A549 (cell line): Measurements from ENCODE around the gene ZNF106. TPM values are rescaled to one million over a fixed set of nuclear protein-coding genes. Genes with fewer than 3 reads are reported as not detected.

ENCODE experiments used
- ATAC-seq, 2 experiments: fragments of 200-7000 bp in 1 of 2; fragments of >200 bp in 1 of 2; cut with Nextera tagmentation in 1 of 2; cut with Tn5 transposase in 1 of 2; 3 replicates each; pipeline versions ENCODE4 v1.8.0 to v1.9.1; 2018 to 2020; ENCODE audit warnings: mild to moderate bottlenecking in 1 of 2, moderate library complexity in 1 of 2
- CTCF ChIA-PET: fragments of 300-600 bp; sonication (Branson Sonifier 250); formaldehyde crosslinking; extraction: SDS; loops from one replicate; lab custom pipeline; 2021; ENCODE audit warnings: antibody characterized with exemption, inconsistent platforms; lab: Yijun Ruan, JAX
- POLR2A ChIA-PET: fragments of 350-600 bp; formaldehyde crosslinking; extraction: SDS; loops from one replicate; lab custom pipeline; 2021; ENCODE audit warnings: antibody characterized with exemption, inconsistent platforms; lab: Yijun Ruan, JAX
- DNase-seq, 2 experiments: peaks; one replicate each; pipeline versions ENCODE4 v3.0.0 to v3.0.0-alpha.2; 2011 to 2016; ENCODE audit warnings: low read depth in 1 of 2, low spot score in 1 of 2
- FAIRE-seq: peaks from 2 replicates; lab custom pipeline; 2011; peaks lifted over from hg19 to GRCh38; lab: Jason Lieb, UNC
- H3K27ac ChIP-seq, 2 experiments: fragments of >200 bp; sonication (Bioruptor Twin); formaldehyde crosslinking; 3 replicates each; pipeline ENCODE4 v1.5.1; 2016 to 2017
- H3K4me1 ChIP-seq: fragments of >200 bp; sonication (Bioruptor Twin); formaldehyde crosslinking; 3 replicates; pipeline ENCODE4 v1.6.1; 2016
- H3K4me2 ChIP-seq: fragments of >200 bp; sonication (Bioruptor Twin); formaldehyde crosslinking; 3 replicates; pipeline ENCODE4 v1.6.1; 2016
- H3K4me3 ChIP-seq: fragments of >200 bp; sonication (Bioruptor Twin); formaldehyde crosslinking; 3 replicates; pipeline ENCODE4 v1.5.1; 2016
- H3K9me3 ChIP-seq: fragments of >200 bp; sonication (Bioruptor Twin); formaldehyde crosslinking; 3 replicates; pipeline ENCODE4 v1.6.1; 2016
- CEBPB ChIP-seq, 2 experiments: fragments of >200 bp in 1 of 2; sonication (Bioruptor Twin) in 1 of 2; formaldehyde crosslinking in 1 of 2; IDR thresholded peaks; 2 replicates each; pipeline ENCODE4 v1.6.1; 2012 to 2016
- CHD2 ChIP-seq: fragments of 150-350 bp; IDR thresholded peaks from 2 replicates; pipeline ENCODE4 v1.6.1; 2014; ENCODE audit warnings: low read length; ENCODE audit not compliant: partially characterized antibody
- CHD4 ChIP-seq: fragments of 200-600 bp; sonication (generic); IDR thresholded peaks from 2 replicates; pipeline ENCODE4 v1.6.1; 2016; ENCODE audit warnings: antibody characterized with exemption, mild to moderate bottlenecking, borderline replicate concordance
- CTCF ChIP-seq: fragments of >200 bp; sonication (Bioruptor Twin); formaldehyde crosslinking; IDR thresholded peaks from 3 replicates; pipeline ENCODE4 v1.5.1; 2016
- EHF ChIP-seq: fragments of 250-450 bp; sonication (Bioruptor Pico); IDR thresholded peaks from 2 replicates; pipeline ENCODE4 v1.5.0; 2020; ENCODE audit warnings: mild to moderate bottlenecking
- FOSB ChIP-seq: fragments of 250-450 bp; sonication (Bioruptor Pico); IDR thresholded peaks from 2 replicates; pipeline ENCODE4 v1.5.0; 2020; ENCODE audit warnings: mild to moderate bottlenecking, moderate library complexity
- FOXS1 ChIP-seq: fragments of 250-450 bp; sonication (Bioruptor Pico); IDR thresholded peaks from 2 replicates; pipeline ENCODE4 v1.5.0; 2020; ENCODE audit warnings: mild to moderate bottlenecking, moderate library complexity
- GATA3 ChIP-seq: IDR thresholded peaks from 2 replicates; pipeline ENCODE4 v1.6.1; 2012; ENCODE audit warnings: borderline replicate concordance
- HDAC2 ChIP-seq: fragments of 200-600 bp; sonication (generic); IDR thresholded peaks from 2 replicates; pipeline ENCODE4 v1.6.1; 2016
- HES2 ChIP-seq: fragments of >200 bp; sonication (Bioruptor Twin); formaldehyde crosslinking; IDR thresholded peaks from 2 replicates; pipeline ENCODE4 v1.6.1; 2016
- HOXA7 ChIP-seq: fragments of 250-450 bp; sonication (Bioruptor Pico); IDR thresholded peaks from 2 replicates; pipeline ENCODE4 v1.5.0; 2020; ENCODE audit warnings: mild to moderate bottlenecking, moderate library complexity
- HOXB13 ChIP-seq: fragments of 250-450 bp; sonication (Bioruptor Pico); IDR thresholded peaks from 2 replicates; pipeline ENCODE4 v1.5.0; 2020; ENCODE audit warnings: low read depth, mild to moderate bottlenecking, moderate library complexity
- HOXB5 ChIP-seq: fragments of 250-450 bp; sonication (Bioruptor Pico); IDR thresholded peaks from 2 replicates; pipeline ENCODE4 v1.5.0; 2020; ENCODE audit warnings: mild to moderate bottlenecking, moderate library complexity
- JUN ChIP-seq, 2 experiments: fragments of >200 bp; sonication (Bioruptor Twin); formaldehyde crosslinking; IDR thresholded peaks; 2 replicates in 1 of 2; 3 replicates in 1 of 2; pipeline ENCODE4 v1.6.1; 2016 to 2017
- JUNB ChIP-seq: fragments of >200 bp; sonication (Bioruptor Twin); formaldehyde crosslinking; IDR thresholded peaks from 2 replicates; pipeline ENCODE4 v1.6.1; 2016
- KDM5A ChIP-seq: fragments of 200-600 bp; sonication (generic); IDR thresholded peaks from 2 replicates; pipeline ENCODE4 v1.6.1; 2016; ENCODE audit warnings: antibody characterized with exemption, mild to moderate bottlenecking
- MAZ ChIP-seq: fragments of 150-350 bp; IDR thresholded peaks from 2 replicates; pipeline ENCODE4 v1.6.1; 2014; ENCODE audit warnings: antibody characterized with exemption, low read depth, low read length, borderline replicate concordance
- NR3C1 ChIP-seq: fragments of >200 bp; sonication (Bioruptor Twin); formaldehyde crosslinking; IDR thresholded peaks from 3 replicates; pipeline ENCODE4 v1.6.1; 2017
- PHF8 ChIP-seq: fragments of 200-600 bp; sonication (generic); IDR thresholded peaks from 2 replicates; pipeline ENCODE4 v1.6.1; 2016; ENCODE audit warnings: low read depth, mild to moderate bottlenecking, antibody characterized with exemption, moderate library complexity, borderline replicate concordance
- POLR2AphosphoS2 ChIP-seq: conservative IDR thresholded peaks from 2 replicates; pipeline ENCODE4 v1.6.1; 2012; ENCODE audit warnings: low read length, improper control_type of control experiment, inconsistent platforms
- RCOR1 ChIP-seq: fragments of 150-350 bp; IDR thresholded peaks from 2 replicates; pipeline ENCODE4 v1.6.1; 2014; ENCODE audit warnings: antibody characterized with exemption, low read length, low read depth
- RFX5 ChIP-seq: fragments of 450-650 bp; IDR thresholded peaks from 2 replicates; pipeline ENCODE4 v1.7.1; 2014; ENCODE audit warnings: antibody characterized with exemption, mild to moderate bottlenecking, moderate library complexity
- TFCP2L1 ChIP-seq: fragments of 250-450 bp; sonication (Bioruptor Pico); IDR thresholded peaks from 2 replicates; pipeline ENCODE4 v1.5.0; 2021; ENCODE audit warnings: mild to moderate bottlenecking
- TP53 ChIP-seq: fragments of 250-450 bp; sonication (Bioruptor Pico); IDR thresholded peaks from 2 replicates; pipeline ENCODE4 v1.5.0; 2021; ENCODE audit warnings: mild to moderate bottlenecking, moderate library complexity
- USF2 ChIP-seq: fragments of 450-650 bp; IDR thresholded peaks from 2 replicates; pipeline ENCODE4 v1.6.1; 2014; ENCODE audit warnings: antibody characterized with exemption
- WGBS: methylation state at CpG from one replicate; pipeline ENCODE4 v1.1.6; 2017; ENCODE audit errors: missing lambda C conversion rate; 5-methylcytosine and 5-hydroxymethylcytosine counted together
- polyA plus RNA-seq, 4 experiments: library from polyadenylated mRNA; depleted of rRNA in 3 of 4; stranded (reverse); fragments of >200 nt; fragmentation: RNase III in 1 of 4; extraction: RNeasy Plus Mini Kit Qiagen cat#74134 plus additional on column Dnase treatment in 1 of 4; gene quantifications; 2 replicates in 3 of 4; 3 replicates in 1 of 4; pipeline ENCODE4 v1.2.3, GENCODE V29; 2011 to 2017
- TF ChIP-seq, protein P1 (sequence below): IDR thresholded peaks from 2 replicates; pipeline ENCODE4 v1.6.1; 2012

Gene ZNF106
- polyA plus RNA-seq, 2 of the 4 experiments (the other 2 are of a cell fraction) = 7.8 to 19.3 TPM

- ChIA-PET POLR2A (no interaction called here), CTCF (no interaction called here)
- Histone ChIP-seq H3K4me1 (no peaks in the 10 kb centered on the region), H3K27ac (no peak overlapping the region), H3K4me2 (no peak overlapping the region), H3K4me3 (no peak overlapping the region), H3K9me3 (no peaks in the 10 kb centered on the region)
- no peak for FAIRE-seq
- no peak for DNase-seq
- 84% methylated on average over 9 of the region's 9 CpGs for WGBS
- no peak for ATAC-seq
- TF ChIP-seq TFCP2L1 (CRISPR knock-in tag) (no peak), EHF (CRISPR knock-in tag) (no peak), RCOR1 (no peak), KDM5A (no peak)
- TF ChIP-seq, all 56 proteins: peak for 0
Measured at GRCh38 chr15:42508263-42508690, 17.3 kb upstream of the ZNF106 start.

- no peak overlapping the region for H3K4me2 ChIP-seq
- H3K4me3 ChIP-seq = no peak overlapping the region
- no peak for FAIRE-seq
- no peaks in the 10 kb centered on the region for H3K4me1 ChIP-seq
- no peak for ATAC-seq
- H3K9me3 ChIP-seq = no peaks in the 10 kb centered on the region
- TF ChIP-seq GATA3 = no peak
- TF ChIP-seq HES2 = no peak
- no peak for TF ChIP-seq HDAC2
- no peak for TF ChIP-seq HOXA7 (CRISPR knock-in tag)
- TF ChIP-seq CHD2 = no peak
- TF ChIP-seq JUNB = no peak
- TF ChIP-seq FOXS1 (CRISPR knock-in tag) = no peak
- no peak for DNase-seq
- ChIA-PET POLR2A (no interaction called here), CTCF (no interaction called here)
- 71% methylated on average over 4 of the region's 4 CpGs for WGBS
- H3K27ac ChIP-seq = no peak overlapping the region
Measured at GRCh38 chr15:42507514-42507913, 16.6 kb upstream of the ZNF106 start.

DNA sequence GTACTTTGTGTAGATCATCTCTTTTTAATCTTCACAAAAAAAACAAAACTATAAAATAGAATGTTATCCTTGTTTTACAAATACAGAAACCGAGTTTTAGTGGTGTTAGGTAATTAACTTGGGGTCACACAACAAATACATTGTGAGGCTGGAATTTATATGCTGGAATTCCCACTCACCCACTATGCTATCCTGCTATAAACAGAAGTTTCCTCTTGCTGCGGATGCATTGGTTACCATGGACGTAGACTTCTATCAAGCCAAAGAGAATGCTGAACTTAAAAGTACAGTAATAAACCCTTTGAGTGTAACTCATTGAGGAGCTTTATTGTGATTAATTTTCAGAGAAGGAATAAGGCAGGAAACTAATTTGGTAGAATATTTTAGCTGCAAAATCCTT is 13.7 kb upstream of the ZNF106 start:
- TF ChIP-seq POLR2AphosphoS2 = no peak
- TF ChIP-seq TP53 = no peak
- TF ChIP-seq USF2 = no peak
- no peak overlapping the region for H3K27ac ChIP-seq
- CTCF ChIA-PET = interaction anchor here (0.6 to 0.7 kb wide), 2 partner anchors 9 to 490 kb away, joined by 3 read pairs; no protein-coding TSS in a partner anchor
- ATAC-seq (no peak), DNase-seq (no peak), FAIRE-seq (no peak)
- 71% methylated on average over 3 of the region's 3 CpGs for whole genome bisulfite sequencing
- no peaks in the 10 kb centered on the region for H3K9me3 ChIP-seq
- H3K4me2 ChIP-seq = no peak overlapping the region
- H3K4me1 ChIP-seq = no peaks in the 10 kb centered on the region
- no peak overlapping the region for H3K4me3 ChIP-seq
- POLR2A ChIA-PET = interaction anchor here (0.6 kb wide), 1 partner anchor 72 kb away, joined by 4 read pairs; no protein-coding TSS in a partner anchor

GRCh38 chr15:42503825-42504224 is 12.9 kb upstream of the ZNF106 start:
- POLR2A ChIA-PET = no interaction called here

DNA sequence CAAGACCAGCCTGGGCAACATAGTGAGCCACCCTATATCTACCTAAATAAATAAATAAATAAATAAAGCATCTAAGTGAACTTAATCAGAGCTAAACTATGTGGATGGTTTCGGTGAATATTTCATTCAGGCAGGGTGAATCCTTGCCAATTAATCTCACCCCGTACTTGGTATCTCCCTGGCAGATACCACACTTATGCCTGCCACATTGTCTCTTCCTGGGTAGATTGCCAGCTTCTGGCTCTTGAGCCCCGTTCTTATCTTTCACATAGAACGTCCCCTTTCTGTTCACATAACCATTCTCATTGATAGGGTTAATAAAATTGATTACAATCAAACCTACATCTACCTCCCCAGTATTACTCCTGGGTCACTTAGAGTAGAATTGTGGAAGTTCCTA is 11.5 kb upstream of the ZNF106 start:
- ChIA-PET POLR2A (no interaction called here), CTCF (interaction anchor here (0.6 kb wide), 1 partner anchor 203 kb away, joined by 3 read pairs; no protein-coding TSS in a partner anchor)
- WGBS = 87% methylated on average over 4 of the region's 4 CpGs
- DNase-seq (no peak), ATAC-seq (no peak), FAIRE-seq (no peak)
- H3K4me3 ChIP-seq = no peak overlapping the region
- no peak for TF ChIP-seq MAZ
- TF ChIP-seq HOXA7 (CRISPR knock-in tag) = no peak
- TF ChIP-seq CEBPB (IDR thresholded peaks at IDR 0.05) = no peak
- no peak for TF ChIP-seq HOXB13 (CRISPR knock-in tag)
- TF ChIP-seq RFX5 = no peak
- TF ChIP-seq HDAC2 = no peak
- TF ChIP-seq PHF8 = no peak
- TF ChIP-seq TFCP2L1 (CRISPR knock-in tag) = no peak
- TF ChIP-seq NR3C1 = no peak
- no peak for TF ChIP-seq CTCF
- H3K4me1 ChIP-seq = no peaks in the 10 kb centered on the region
- H3K27ac ChIP-seq = no peak overlapping the region
- H3K9me3 ChIP-seq = no peaks in the 10 kb centered on the region
- H3K4me2 ChIP-seq = no peak overlapping the region

More at GRCh38 chr15:42503825-42504224, 12.9 kb upstream of the ZNF106 start:
- no peak overlapping the region for H3K27ac ChIP-seq
- no peak for DNase-seq
- no peak for FAIRE-seq
- CTCF ChIA-PET = no interaction called here
- ATAC-seq = no peak
- no peaks in the 10 kb centered on the region for H3K4me1 ChIP-seq
- H3K4me3 ChIP-seq = no peak overlapping the region
- H3K4me2 ChIP-seq = no peak overlapping the region
- TF ChIP-seq HOXB5 (CRISPR knock-in tag) = no peak
- no peak for TF ChIP-seq CHD4
- TF ChIP-seq MAZ = no peak
- TF ChIP-seq RFX5 = no peak
- no peak for TF ChIP-seq JUN (IDR thresholded peaks at IDR 0.05)
- TF ChIP-seq, protein P1, sequence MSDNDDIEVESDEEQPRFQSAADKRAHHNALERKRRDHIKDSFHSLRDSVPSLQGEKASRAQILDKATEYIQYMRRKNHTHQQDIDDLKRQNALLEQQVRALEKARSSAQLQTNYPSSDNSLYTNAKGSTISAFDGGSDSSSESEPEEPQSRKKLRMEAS = no peak
- no peak for TF ChIP-seq FOSB
- no peak for TF ChIP-seq CHD2
- TF ChIP-seq, all 56 proteins: peak for 0
- no peaks in the 10 kb centered on the region for H3K9me3 ChIP-seq
- WGBS = 72% methylated on average over 1 of the region's 1 CpG
